Embryonic facial prominence (tissue), 1 donor: Measurements from ENCODE around the gene DCAF17.
"Not testable (repeated sequence)": the region's sequence is repeated elsewhere in the genome, so short reads cannot be mapped to it uniquely, and the experiment has no call there.

Source experiments
- DNase-seq: peaks from one replicate; pipeline ENCODE4 v3.0.0-alpha.2; 2016; ENCODE audit errors: extremely low spot score

Gene DCAF17

DNA sequence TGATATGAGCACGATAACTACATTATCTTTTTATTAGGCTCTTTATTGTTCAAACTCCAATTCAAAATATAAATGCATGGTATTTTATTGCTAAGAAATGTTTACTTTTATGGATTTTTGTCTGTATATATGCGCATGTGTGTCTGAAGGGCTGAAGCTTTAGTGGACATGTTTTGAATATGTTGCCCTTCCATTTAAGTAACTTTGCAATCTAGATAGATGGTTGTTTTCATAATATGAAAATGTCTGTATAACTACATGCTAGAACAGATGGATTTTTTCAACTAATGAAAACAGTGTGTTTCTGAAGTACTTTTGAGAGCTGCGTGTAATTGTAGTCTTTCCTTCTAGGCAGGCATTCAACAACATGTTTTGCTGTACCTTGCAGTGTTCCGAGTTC, 18.7 kb downstream of the DCAF17 start:
- DNase-seq, result no peak

DNA sequence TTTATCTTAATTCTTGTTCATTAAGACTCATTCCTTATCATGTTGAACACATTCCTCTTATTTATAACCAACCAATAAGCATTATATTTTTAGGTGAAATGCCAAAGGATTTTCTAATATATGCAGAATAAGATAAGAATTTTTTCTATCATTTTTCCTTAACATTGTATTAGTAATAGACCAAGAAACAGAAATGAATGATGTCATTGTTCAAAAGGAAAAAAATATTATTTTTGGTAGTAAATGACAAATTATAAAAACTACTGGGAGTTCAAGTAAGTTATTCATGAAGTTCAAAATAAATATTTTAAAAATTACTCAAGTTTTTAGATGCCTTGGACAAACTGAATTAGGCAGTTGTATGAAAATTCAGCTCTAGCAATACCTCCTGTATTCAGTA, 25.5 kb downstream of the DCAF17 start:
- DNase-seq, result no peak

DNA sequence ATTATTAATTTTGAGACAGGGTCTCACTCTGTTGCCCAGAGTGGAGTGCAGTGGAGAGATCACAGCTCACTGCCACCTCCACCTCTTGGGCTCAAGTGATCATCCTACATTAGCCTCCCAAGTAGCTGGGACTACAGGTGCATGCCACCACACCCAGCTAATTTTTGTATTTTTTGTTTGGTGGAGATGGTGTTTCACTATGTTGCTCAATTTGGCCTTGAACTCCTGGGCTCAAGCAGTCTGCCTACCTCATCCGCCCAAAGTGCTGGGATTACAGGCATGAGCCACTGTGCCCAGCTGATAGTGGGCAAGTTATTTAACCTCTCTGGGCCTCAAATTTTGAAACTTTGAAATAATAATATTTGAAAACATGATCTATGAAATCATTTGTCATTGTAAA, 26.5 kb downstream of the DCAF17 start:
- DNase-seq, result no peak

DNA sequence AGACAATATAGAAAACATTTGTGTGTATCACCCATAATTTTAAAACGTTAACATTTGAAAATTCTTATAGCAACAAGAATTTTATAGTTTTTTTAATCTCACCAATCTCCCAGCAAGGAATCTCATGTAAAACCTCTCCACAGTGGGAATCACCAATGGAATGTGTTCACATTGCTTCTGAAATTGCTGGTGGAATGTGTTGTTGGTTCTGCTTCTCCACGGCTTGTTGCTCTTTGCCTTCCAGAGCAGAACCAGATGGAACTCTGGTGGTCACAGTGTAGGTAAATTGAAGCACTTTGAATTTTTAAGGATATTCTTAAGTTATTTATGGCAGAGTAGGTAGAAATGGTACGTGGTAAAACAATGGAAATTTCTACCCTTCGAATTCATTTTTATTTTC, 35.1 kb downstream of the DCAF17 start:
- no peak for DNase-seq

DNA sequence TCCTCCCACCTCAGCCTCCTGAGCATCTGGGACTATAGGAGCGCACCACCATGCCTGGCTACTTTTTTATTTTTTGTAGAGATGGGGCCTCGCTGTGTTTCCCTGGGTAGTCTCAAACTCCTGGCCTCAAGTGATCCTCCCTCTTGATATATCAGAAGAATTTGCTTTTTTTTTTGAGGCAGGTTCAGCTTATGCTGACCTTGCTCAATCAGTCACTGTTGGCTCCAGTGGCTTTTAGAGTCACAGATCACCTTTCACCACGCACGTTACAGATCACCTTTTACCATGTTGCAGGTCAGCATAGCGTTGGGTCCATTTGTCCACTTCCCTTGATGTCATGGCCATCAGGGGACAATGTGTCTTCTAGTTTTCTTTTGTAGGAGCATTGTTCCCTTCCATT, 36.1 kb downstream of the DCAF17 start:
- no peak for DNase-seq

DNA sequence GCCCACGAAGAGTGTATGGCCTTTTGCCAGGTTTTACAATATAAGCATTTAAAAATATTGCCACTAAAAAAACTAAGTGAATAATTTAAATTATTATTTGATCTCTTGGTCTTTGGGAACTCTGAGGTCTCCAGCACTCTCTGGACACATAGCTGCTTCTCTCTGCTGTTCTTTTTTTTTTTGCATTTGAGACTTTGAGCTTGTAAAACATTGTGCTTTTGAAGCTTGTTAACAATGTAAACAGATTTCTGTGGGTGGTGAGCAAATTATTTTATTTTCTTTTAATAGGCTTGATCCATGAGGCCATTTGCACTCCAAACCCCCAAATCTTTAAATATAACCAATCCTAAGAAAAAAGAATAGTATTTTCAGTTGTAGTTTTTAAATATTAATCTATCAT, 42.0 kb downstream of the DCAF17 start:
- no peak for DNase-seq

DNA sequence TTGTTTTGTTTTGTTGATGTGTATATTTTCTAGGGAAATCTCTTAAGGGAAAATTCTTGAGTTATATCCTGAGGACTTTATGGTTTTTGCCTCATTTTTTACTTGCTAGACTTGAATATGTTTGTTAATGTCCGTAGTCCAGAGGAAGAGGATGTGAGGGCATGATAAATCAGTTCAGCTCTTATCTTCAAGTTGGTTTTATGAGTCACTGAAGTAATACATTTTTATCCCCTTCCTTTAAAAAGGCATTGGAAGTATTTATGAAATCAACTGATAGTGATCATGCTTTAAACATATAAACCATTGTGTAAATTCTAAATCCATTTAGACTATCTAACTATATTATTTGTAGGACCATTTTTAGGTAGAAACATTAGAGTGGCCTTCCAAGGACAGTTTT, 44.3 kb downstream of the DCAF17 start:
- no peak for DNase-seq

DNA sequence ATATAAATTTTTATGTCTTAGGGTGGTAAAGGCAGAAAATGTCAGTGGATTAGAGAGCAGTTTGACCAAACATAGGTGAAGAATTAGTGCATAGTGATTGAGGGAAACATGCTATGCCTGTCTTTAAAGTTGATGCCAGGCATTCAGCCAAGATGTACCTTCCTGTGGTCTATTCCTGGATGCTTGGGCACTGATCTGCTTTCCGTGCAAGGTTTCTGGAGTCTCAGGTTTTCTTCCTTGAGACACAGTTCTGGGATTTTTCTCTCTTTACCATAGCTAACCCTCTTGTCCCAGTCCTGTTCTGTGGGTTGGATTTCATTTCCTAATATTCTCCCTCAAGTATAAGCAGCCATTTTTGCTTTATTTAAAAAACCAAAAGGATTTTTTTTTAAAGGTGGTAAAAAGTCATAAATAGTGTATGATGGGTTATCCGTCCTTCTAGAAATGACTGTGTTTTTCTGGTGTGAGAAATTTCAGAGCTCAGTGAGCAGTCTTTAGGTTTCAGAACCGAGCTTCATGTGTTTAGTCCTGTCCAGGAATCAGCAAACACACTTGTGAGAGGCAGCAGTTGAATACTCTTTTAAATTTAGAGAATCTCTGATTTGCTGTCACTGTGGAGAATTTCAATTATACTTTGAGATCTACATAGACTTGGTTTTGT, 45.3 kb downstream of the DCAF17 start:
- DNase-seq, result no peak

DNA sequence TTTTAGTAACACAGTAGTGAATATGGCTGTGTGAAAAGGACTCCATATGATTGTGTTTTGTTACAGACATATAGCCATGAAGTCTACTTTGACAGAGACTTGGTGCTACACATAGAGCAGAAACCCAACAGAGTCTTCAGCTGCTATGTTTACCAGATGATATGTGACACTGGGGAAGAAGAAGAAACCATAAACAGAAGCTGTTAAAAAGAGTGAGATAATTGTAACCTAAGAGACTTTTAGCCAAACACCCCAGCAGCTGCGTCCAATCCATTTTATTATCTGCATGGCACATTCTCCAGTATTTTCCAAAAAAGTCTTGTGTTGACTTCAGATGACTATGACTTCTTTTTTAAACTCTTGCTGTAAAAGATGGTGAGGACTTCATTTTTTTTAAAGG, 46.9 kb downstream of the DCAF17 start:
- DNase-seq, result no peak

DNA sequence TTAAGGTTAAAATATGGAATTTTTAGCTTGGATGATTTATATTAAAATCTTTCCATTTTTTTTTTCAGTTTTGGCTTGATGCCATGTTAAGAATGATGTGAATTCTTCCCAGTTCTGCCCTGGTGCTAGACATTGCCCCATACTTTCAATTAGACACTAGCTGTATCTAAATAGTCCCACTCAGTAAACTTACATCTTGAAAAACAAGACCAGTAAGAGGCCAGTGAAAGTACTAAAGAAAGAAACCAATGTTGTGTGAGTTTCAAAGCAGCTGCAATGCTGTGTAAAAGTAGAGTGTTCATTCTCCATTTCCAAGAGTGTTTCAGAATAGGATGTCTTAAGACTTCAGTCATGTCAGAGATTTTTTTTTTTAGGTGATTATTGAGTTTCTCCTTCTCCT, 48.3 kb downstream of the DCAF17 start:
- no peak for DNase-seq

DNA sequence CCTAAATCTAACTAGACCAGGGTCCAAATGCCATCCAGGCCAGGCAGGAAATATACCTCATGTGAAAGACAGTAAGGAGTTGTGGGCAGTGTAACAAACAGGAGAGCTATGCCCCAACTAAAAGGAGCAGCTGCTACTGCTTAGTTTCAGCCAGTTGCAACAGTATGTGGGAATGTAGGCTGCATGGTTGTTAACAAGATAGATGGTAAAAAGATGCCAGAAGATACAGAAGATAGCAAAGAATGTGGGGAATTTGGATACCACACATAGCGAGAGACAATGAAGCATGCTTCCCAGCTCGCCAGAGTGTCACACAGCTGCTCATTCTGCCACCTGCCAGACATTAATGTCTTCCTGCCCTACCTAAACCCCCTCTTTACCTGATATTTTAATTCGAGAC, 48.9 kb downstream of the DCAF17 start:
- no peak for DNase-seq

DNA sequence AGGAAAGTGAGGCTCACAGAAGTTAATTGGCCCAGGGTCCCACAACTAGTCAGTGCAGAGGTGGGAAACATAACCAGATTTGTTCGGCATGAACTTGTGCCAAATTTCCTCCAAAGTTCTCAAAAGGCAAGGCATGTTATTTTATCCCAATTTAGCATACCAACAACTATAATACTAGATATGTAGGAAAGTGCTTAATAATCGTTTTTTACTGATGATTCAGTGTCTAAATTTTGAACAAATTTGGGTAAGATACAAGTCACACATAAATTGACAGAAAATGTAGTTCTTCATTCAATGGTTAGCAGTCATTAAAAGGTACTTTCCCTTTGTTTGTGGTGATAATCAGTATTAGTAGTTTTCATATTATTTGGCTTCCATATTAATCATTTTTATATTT, 49.8 kb downstream of the DCAF17 start:
- DNase-seq, result no peak

DNA sequence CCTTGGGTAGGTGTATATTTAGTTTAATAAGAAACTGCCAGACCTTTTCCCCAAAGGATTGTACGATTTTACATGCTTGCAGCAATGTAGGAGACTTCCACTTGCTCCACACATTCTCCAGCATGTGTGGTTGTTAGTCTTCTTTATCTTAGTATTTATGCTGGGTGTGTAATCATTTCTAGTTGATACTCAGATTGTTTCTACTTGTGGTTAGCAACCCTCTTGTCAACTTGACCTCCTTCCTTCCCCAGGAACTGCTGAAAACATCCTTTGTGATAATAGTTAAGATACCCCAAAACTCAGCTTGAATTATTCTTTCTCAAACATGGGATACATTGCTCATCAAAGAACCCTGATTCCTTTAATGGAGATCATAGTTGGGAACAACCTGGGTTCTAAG, 51.1 kb downstream of the DCAF17 start:
- no peak for DNase-seq

DNA sequence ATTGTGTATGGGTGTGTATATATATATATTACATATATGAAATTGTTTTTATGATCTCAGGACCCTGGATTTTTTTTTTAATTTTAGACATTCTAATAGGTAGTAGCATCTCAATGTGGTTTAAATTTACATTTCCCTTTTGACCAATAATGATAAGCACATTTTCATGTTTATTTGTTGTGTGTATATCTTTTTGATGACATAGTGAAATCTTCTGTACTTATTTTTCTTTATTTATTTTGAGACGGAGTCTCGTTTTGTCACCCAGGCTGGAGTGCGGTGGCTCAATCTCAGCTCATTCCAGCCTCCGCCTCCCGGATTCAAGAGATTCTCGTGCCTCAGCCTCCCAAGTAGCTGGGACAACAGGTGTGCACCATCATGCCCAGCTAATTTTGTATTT, 53.2 kb downstream of the DCAF17 start:
- DNase-seq, result no peak

DNA sequence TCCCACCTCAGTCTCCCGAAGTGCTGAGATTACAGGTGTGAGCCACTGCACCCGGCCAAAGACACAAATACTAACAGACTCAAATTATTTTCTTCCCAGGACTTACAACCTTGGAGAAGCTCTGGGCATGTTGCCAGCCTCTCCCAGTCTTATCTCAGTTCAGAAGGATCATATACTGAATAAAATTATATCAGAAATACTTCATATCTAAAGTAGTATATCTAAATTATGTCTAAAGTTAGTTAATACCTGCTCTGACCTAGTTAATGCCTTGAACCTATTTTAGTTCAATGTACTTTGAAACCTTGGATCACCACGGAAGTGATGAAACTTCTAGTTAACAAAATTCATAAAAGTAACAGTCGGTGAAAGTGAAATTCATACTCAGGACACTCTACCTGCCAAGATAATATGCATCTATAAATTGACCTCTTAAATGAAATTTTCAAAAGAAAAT, 53.8 kb downstream of the DCAF17 start:
- no peak for DNase-seq

DNA sequence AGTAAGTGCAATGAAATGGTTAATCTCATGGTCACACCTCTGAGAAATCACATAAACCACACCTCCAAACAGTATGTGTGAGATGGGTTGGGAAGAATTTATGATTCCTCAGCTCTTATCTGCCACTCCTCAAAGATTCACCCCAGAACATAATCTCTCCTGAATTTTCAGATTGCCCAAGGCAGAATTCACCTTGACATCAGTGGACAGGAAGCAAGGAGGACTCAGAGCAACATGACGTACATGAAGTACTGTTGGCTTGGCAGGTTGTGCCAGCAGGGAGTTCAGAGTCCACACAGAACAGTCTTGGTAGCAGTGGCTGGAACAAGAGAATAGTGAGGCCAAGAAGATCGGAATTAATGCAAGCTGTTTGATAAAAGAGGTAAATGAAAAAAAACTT, 56.6 kb downstream of the DCAF17 start:
- no peak for DNase-seq

DNA sequence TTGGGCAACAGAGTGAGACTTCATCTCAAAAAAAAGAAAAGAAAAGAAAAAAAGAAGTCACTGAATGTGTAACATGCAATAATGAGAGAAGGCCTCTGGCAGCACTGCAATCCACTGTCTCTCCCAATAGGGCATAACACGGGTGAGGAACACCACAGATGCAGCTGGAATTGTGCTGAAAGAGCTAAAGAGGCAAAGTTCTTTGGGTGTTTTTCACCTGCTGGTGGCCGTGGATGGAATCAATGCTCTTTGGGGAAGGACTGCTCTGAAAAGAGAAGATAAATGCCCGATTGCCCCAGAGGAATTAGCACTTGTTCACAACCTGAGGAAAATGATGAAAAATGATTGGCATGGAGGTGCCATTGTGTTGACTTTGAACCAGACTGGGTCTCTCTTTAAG, 57.3 kb downstream of the DCAF17 start:
- no peak for DNase-seq

DNA sequence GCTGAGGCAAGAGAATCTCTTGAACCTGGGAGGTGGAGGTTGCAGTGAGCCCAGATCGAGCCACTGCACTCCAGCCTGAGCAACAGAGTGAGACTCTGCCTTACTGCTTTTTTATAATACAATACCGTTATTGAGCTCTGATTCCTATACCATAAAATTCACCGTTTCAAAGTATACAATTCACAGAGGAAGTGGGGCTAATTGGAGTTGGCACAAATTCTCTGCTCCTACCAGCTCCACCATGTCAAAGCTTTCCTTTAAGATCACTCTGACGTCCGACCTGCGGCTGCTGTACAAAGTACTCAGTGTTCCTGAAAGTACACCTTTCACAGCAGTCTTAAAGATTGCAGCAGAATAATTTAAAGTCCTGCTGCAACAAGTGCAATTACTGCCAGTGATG, 58.6 kb downstream of the DCAF17 start:
- no peak for DNase-seq

DNA sequence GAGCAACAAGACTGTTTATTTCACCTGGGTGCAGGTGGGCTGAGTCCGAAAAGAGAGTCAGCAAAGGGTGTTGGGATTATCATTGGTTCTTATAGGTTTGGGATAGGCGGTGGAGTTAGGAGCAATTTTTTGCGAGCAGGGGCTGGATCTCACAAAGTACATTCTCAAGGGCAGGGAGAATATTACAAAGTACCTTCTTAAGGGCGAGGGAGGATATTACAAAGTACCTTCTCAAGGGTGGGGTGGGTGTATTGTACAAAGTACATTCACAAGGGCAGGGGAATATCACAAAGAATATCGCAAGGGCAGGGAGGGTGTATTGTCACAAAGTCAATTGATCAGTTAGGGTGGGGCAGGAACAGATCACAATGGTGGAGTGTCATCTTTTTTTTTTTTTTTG, 63.6 kb downstream of the DCAF17 start:
- DNase-seq, result not testable (repeated sequence)

DNA sequence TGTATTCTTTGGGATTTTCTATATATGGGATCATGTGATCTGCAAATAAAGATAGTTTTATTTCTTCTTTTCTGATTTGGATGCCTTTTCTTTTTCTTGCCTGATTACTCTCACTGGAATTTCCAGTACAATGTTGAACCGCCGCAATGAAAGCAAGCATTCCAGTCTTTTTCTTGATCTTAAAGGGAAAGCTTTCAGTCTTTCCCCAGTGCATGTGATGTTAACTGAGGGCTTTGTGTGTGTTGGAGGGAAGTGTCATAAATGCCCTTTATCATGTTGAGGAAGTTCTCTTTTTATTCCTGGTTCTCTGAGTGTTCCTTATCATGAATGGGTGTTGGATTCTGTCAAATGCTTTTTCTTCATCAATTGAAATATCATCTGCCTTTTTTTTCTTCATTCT, 71.3 kb downstream of the DCAF17 start:
- no peak for DNase-seq

DNA sequence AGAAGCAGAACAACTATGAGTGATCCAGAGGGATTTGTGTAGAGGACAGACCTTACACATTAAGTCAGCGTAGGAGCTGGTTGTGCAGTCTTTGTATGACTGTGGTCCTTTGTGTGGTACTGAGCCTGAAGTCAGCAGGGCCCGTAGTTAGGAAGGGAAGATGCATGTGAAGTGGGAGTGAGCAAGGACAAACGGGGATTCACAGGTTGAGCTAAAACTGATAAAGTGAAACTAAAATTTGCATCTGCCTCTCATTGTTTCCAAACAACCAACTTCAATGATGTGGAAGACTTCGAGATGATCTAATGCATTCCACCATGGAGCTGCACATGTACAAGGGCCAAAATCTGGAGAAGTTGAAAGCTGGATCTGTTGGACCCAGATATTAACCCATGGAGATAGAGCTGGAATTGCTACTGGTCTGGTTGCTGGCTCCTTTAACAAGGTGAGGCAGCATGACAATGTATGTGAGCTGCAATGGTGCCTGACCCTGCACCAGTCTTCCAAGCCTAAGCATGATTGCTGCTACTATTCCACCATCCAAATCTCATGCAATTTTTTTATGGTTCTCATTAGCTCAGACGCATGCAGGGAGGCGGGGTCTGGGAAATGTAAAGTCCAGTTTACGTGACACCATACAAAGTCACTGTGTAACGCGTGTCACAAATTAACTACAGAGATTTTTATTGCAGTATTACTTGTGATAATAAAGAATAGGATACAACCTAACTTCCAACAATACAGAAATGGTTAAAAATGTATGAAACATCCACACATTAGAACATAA, 76.1 kb downstream of the DCAF17 start:
- DNase-seq, result no peak

DNA sequence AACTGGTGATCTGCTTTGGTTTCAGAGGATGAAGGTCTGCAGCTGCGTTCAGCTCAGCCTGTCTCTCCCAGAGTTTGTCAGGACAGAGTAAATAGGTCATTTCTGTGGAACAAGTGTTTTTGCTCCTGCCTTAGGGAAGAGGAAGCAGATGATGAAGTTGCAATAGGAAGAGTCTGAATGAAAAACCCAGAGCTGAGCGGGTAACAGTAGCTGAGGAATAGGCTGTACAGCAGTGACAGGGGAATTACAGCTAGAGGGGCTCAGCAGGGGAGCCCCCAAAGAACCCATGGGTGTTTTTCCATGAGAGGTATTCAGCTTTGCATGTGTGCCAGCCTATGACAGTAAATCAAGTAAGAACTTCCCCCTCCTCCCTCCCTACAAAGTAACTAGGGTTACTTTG, 78.0 kb downstream of the DCAF17 start:
- DNase-seq, result no peak

DNA sequence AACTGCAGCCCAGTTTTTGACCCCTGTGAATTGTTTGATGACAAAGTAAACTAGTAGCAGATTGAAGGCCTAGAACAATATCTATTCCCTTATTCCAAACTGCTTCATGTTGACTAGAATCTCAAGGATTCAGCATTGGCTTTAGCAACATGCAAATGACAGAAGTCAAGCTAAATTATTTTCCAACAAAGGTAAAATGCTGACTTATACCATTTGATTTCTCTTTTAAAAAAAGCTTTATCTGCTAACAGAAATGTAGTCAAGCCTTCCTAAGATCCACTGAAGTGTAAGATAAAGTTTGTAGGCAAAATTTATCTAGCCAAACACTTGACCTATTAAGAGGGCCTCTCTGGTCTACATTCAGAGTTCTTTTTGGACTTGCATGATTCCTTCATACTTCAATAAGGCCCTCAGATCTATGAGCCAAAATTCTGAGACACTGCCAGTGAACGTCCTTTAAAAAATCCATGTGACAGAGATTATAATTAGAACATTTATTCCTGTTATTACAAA, 78.7 kb downstream of the DCAF17 start:
- no peak for DNase-seq
